HL-60 (cell line): ENCODE measurements around the gene FARP1.

Source experiments
- DNase-seq, 2 experiments: peaks; one replicate each; pipeline ENCODE4 v3.0.0-alpha.2; 2010 to 2020; ENCODE audit warnings: low read depth in 1 of 2, low spot score in 1 of 2
- H3K27ac ChIP-seq: fragments of 250-450 bp; sonication (Bioruptor Pico); replicated peaks from 2 replicates; pipeline ENCODE4 v1.5.1; 2020; ENCODE audit warnings: mild to moderate bottlenecking, moderate library complexity
- H3K27me3 ChIP-seq: fragments of 250-450 bp; sonication (Bioruptor Pico); 2 replicates; pipeline ENCODE4 v1.5.1; 2021; ENCODE audit warnings: mild to moderate bottlenecking, moderate library complexity; ENCODE audit not compliant: insufficient read depth, poor library complexity, severe bottlenecking
- H3K4me3 ChIP-seq: replicated peaks from 2 replicates; pipeline ENCODE4 v1.5.1; 2011; ENCODE audit warnings: mild to moderate bottlenecking, control low read depth, low read length; ENCODE audit not compliant: insufficient read depth
- GABPA ChIP-seq: IDR thresholded peaks from 2 replicates; pipeline ENCODE4 v1.6.1; 2012; ENCODE audit warnings: low read depth
- POLR2AphosphoS5 ChIP-seq: IDR thresholded peaks from 2 replicates; pipeline ENCODE4 v1.6.1; 2012; ENCODE audit warnings: low read depth
- SPI1 ChIP-seq: IDR thresholded peaks from 2 replicates; pipeline ENCODE4 v1.6.1; 2012; ENCODE audit warnings: low read depth, mild to moderate bottlenecking, borderline replicate concordance
- TF ChIP-seq, protein P1 (sequence below): IDR thresholded peaks from 2 replicates; pipeline ENCODE4 v1.6.1; 2012; ENCODE audit warnings: low read depth; ENCODE audit not compliant: insufficient replicate concordance
- TF ChIP-seq, protein P2 (sequence below): IDR thresholded peaks from one replicate; pipeline ENCODE4 v1.5.1; 2011; ENCODE audit warnings: low read length, control low read depth, inconsistent platforms; ENCODE audit not compliant: insufficient read depth

Gene FARP1

DNA sequence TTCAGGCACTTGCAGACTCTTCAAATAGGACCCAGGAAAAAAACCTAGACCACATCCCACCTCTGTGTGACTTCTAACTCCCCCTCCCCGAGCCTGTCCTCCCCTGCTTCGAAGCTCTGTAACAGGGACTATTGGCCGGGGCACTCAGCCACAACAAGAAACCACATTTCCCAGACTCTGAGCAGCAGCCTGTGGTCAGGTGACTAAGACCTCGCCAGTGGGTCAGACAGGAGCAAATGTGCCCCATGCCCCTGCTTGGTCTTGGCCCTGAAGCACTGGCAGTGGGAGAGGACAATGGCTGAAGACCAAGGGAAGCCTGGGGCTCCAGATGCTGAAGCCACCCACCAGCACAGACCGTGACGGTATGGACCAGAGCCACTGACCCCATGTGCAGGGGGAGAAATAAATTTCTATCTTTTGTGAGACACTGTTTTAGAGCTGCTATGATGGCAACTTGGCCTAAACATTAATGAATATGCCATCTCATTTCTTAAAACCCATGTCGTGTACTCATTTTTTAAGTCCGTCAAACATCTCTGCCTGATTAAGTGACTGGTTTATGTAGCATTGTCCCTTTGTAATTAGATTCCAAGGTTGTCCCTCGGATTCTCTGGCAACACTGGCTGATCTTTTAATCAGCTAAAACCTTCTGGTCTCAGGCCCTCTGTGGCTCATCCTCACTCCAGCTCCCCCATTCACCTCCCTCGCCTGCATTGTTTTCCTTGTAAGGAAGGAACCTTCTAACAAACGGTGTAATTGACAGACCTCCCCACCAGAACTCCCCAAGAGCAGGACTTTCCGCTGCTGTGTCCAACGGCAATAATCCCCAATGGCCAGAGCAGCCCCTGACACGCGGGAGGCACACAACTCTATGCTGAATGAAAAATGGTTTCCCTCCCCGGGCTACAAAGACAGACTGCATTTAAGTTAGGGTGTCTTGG lies 335.6 kb downstream of the FARP1 start:
- H3K27ac ChIP-seq, result no peak overlapping the region
- no peak overlapping the region for H3K4me3 ChIP-seq
- DNase-seq, result peak in 1 of 2 experiments; percentile 29
- H3K27me3 ChIP-seq, result no peaks in the 10 kb centered on the region
- no peak for TF ChIP-seq GABPA
- TF ChIP-seq, protein P1, sequence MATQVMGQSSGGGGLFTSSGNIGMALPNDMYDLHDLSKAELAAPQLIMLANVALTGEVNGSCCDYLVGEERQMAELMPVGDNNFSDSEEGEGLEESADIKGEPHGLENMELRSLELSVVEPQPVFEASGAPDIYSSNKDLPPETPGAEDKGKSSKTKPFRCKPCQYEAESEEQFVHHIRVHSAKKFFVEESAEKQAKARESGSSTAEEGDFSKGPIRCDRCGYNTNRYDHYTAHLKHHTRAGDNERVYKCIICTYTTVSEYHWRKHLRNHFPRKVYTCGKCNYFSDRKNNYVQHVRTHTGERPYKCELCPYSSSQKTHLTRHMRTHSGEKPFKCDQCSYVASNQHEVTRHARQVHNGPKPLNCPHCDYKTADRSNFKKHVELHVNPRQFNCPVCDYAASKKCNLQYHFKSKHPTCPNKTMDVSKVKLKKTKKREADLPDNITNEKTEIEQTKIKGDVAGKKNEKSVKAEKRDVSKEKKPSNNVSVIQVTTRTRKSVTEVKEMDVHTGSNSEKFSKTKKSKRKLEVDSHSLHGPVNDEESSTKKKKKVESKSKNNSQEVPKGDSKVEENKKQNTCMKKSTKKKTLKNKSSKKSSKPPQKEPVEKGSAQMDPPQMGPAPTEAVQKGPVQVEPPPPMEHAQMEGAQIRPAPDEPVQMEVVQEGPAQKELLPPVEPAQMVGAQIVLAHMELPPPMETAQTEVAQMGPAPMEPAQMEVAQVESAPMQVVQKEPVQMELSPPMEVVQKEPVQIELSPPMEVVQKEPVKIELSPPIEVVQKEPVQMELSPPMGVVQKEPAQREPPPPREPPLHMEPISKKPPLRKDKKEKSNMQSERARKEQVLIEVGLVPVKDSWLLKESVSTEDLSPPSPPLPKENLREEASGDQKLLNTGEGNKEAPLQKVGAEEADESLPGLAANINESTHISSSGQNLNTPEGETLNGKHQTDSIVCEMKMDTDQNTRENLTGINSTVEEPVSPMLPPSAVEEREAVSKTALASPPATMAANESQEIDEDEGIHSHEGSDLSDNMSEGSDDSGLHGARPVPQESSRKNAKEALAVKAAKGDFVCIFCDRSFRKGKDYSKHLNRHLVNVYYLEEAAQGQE, result no peak
- TF ChIP-seq SPI1, result no peak
- no peak for TF ChIP-seq POLR2AphosphoS5
- TF ChIP-seq, protein P2, sequence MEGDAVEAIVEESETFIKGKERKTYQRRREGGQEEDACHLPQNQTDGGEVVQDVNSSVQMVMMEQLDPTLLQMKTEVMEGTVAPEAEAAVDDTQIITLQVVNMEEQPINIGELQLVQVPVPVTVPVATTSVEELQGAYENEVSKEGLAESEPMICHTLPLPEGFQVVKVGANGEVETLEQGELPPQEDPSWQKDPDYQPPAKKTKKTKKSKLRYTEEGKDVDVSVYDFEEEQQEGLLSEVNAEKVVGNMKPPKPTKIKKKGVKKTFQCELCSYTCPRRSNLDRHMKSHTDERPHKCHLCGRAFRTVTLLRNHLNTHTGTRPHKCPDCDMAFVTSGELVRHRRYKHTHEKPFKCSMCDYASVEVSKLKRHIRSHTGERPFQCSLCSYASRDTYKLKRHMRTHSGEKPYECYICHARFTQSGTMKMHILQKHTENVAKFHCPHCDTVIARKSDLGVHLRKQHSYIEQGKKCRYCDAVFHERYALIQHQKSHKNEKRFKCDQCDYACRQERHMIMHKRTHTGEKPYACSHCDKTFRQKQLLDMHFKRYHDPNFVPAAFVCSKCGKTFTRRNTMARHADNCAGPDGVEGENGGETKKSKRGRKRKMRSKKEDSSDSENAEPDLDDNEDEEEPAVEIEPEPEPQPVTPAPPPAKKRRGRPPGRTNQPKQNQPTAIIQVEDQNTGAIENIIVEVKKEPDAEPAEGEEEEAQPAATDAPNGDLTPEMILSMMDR, result no peak

DNA sequence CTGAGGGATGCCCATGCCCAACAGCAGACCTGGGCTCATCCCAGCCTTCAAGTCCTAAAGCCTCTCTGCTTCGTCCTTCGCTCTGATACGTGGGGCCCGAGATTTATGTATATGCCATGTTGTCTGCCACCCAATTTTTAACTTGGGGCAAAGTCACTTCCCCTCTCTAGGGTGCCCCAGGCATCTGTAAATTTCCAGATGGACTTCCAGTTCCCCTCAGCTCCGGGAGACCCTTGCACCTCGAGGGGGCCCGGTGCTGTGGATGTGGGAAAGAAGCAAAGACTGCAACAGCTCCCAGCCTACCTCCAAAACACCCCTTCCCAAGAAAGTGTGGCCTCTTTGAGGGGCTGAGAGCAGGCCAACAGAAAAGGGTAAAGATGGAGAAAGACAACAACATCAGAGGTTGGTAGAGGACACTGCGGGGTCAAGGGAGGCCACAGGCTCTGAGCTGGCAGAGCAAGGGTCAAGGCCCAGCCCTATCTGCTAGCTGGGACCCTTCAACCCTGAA lies 336.7 kb downstream of the FARP1 start:
- no peak for DNase-seq
- H3K27ac ChIP-seq, result no peak overlapping the region
- H3K4me3 ChIP-seq, result no peak overlapping the region
- TF ChIP-seq SPI1 (no peak), POLR2AphosphoS5 (no peak), GABPA (no peak)
- TF ChIP-seq, protein P1, result no peak
- TF ChIP-seq, protein P2, result no peak
- H3K27me3 ChIP-seq, result no peaks in the 10 kb centered on the region

DNA sequence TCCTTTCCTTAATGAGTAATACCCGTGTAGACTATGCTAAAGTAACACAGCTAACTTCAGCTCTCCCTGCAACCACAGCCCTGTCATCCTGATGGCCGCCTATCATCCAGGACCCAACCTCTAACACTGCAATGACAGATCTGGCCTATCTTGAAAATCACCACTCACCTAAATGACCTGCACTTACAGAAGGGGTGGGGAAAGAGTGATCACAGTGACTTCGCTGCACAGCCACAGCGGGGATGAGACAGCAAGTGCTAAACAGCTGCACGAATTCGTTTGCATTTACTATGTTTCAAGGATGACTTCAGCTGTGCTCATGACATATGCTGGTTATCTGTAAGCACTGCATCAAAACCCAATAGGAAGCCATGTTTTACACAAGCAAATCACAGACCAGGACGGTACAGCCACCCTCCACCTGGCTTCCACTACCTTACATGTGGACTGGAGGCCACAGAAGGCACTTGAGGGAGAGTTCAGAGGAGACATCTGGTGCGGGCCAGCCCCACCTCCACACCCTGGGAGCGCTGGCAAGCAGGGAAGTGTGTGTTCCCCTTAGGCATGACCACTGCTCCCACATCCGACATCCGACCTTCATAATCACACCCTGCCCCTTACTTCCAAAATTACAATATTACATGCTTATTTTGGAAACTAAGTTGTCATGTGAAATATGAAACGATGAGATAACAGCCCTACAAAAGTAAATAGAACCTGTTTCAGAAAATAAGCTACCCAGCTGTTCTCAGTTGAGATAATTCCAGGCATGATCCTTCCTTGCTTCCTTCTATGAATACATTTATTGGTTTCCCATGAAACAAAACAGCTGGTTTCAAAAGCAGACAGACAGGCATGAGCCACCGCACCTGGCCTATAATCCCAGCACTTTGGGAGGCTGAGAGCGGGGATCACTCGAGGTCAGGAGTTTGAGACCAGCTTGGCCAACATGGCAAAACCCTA lies 338.3 kb downstream of the FARP1 start:
- Histone ChIP-seq H3K27ac (no peak overlapping the region), H3K4me3 (no peak overlapping the region), H3K27me3 (no peaks in the 10 kb centered on the region)
- TF ChIP-seq SPI1, result no peak
- no peak for TF ChIP-seq GABPA
- no peak for TF ChIP-seq POLR2AphosphoS5
- TF ChIP-seq, protein P1, result no peak
- TF ChIP-seq, protein P2, result no peak
- DNase-seq, result no peak
